ENCODE data around the gene TMEM11.

Gene TMEM11

GRCh38 chr17:21176773-21177395, 37.1 kb downstream of the TMEM11 start:
- no peak for DNase-seq (ENCODE audit: low read depth)
- H3K4me3 ChIP-seq (ENCODE audit: control insufficient read depth, low read depth, low read length), result no peak overlapping the region
- no peak for TF ChIP-seq CTCF (conservative IDR thresholded peaks at IDR 0.05; ENCODE audit: control insufficient read depth, insufficient read depth, low read depth, low read length)

DNA sequence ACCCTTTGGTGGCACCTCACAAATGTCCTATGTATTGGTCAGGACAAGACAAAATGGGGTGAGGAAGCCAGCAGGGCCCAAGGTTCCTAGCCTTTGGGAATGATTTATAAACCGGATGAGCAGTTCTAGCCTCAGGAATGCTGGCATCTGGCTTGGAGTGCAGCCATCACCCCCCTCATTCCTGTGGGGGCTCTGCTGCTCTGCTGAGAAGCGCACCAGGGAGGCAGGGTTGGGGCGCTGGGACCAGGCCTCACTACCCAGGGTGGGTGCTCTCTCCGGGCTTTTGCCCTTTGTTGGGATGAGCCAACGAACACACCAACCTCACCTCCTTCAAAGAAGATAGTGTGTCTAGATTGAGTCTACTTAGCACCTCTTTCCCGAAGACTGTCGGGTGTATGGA, 39.2 kb downstream of the TMEM11 start:
- peak; percentile 28 for DNase-seq (ENCODE audit: low read depth)
- TF ChIP-seq CTCF (conservative IDR thresholded peaks at IDR 0.05; ENCODE audit: control insufficient read depth, insufficient read depth, low read depth, low read length), result no peak

DNA sequence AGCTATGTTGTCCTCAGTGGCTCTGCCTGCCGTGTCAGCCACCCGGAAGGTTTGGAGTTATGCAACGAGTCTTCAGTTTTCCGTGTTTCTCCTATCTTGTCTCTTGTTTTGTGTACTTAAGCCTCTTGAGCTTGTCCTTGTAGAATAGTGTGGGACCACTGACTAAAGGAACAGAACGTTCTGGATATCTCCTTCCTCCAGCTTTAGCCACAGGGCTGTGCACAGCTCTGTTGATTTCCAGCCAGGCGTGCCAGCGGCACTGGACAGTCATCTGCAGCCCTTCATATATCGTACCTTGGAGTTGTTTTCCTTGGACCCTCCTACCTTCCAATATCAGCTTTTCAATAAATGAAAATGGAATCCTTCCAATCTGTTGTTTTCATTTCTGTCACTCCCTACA, 39.8 kb downstream of the TMEM11 start:
- TF ChIP-seq CTCF (conservative IDR thresholded peaks at IDR 0.05; ENCODE audit: control insufficient read depth, insufficient read depth, low read depth, low read length), result no peak
- H3K4me3 ChIP-seq (ENCODE audit: control insufficient read depth, low read depth, low read length), result no peak overlapping the region
- no peak for DNase-seq (ENCODE audit: low read depth)

More for the DNA sequence above, 39.2 kb downstream of the TMEM11 start:
- no peak overlapping the region for H3K4me3 ChIP-seq (ENCODE audit: control insufficient read depth, low read depth, low read length)

DNA sequence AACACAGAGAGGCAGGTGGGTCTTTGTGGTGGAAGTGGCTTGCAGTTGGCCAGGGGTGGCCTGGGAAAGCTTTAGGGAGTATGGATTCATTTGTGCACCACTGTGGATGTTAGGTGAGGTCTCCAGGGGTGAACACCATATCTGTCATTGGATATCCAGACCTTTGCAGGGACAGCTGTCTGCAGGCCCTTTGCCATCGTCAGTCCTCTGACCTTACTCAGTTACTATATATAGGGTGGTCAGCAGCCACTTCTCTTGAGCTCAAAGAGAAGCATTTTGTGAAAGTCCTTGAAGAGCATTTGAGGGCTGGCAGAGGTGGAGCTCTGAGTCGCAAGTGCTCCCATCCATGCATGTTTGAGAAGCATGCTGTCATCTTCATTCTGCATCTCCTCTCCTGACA, 40.4 kb downstream of the TMEM11 start:
- no peak for TF ChIP-seq CTCF (conservative IDR thresholded peaks at IDR 0.05; ENCODE audit: control insufficient read depth, insufficient read depth, low read depth, low read length)
- no peak overlapping the region for H3K4me3 ChIP-seq (ENCODE audit: control insufficient read depth, low read depth, low read length)
- no peak for DNase-seq (ENCODE audit: low read depth)

GRCh38 chr17:21172846-21173245, 41.1 kb downstream of the TMEM11 start:
- H3K4me3 ChIP-seq (ENCODE audit: control insufficient read depth, low read depth, low read length), result no peak overlapping the region

DNA sequence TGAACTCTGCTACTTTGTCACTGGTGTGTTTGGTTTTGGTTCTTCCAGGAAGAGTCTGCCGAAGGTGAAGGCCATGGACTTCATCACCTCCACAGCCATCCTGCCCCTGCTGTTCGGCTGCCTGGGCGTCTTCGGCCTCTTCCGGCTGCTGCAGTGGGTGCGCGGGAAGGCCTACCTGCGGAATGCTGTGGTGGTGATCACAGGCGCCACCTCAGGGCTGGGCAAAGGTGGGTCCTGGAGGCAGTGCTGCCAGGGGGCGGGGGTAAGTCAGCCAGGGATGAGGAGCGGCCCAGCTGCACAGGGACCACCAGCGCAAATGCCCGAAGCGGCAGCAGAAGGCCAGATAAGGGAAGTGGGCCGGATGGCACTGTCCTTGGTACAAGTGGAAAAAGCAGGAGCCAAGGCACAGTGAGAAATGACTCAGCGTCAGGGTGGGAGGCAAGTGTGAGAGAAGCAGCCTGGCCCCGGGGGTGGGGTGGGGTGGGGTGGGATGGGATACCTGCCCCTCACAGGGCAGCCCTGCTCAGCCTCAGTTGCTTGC, 41.9 kb downstream of the TMEM11 start:
- TF ChIP-seq CTCF (conservative IDR thresholded peaks at IDR 0.05; ENCODE audit: control insufficient read depth, insufficient read depth, low read depth, low read length), result no peak
- DNase-seq (ENCODE audit: low read depth), result no peak
- H3K4me3 ChIP-seq (ENCODE audit: control insufficient read depth, low read depth, low read length), result no peak overlapping the region

More at GRCh38 chr17:21172846-21173245, 41.1 kb downstream of the TMEM11 start:
- no peak for TF ChIP-seq CTCF (conservative IDR thresholded peaks at IDR 0.05; ENCODE audit: control insufficient read depth, insufficient read depth, low read depth, low read length)
- no peak for DNase-seq (ENCODE audit: low read depth)
